ENCODE data around the gene GRXCR2. TPM values are rescaled to one million over a fixed set of nuclear protein-coding genes. Genes with fewer than 3 reads are reported as not detected.

GRXCR2 gene
- polyA plus RNA-seq, 5 donors: not detected

GRCh38 chr5:145835848-145836239 is 37.0 kb downstream of the GRXCR2 start:
- no peak for DNase-seq

DNA sequence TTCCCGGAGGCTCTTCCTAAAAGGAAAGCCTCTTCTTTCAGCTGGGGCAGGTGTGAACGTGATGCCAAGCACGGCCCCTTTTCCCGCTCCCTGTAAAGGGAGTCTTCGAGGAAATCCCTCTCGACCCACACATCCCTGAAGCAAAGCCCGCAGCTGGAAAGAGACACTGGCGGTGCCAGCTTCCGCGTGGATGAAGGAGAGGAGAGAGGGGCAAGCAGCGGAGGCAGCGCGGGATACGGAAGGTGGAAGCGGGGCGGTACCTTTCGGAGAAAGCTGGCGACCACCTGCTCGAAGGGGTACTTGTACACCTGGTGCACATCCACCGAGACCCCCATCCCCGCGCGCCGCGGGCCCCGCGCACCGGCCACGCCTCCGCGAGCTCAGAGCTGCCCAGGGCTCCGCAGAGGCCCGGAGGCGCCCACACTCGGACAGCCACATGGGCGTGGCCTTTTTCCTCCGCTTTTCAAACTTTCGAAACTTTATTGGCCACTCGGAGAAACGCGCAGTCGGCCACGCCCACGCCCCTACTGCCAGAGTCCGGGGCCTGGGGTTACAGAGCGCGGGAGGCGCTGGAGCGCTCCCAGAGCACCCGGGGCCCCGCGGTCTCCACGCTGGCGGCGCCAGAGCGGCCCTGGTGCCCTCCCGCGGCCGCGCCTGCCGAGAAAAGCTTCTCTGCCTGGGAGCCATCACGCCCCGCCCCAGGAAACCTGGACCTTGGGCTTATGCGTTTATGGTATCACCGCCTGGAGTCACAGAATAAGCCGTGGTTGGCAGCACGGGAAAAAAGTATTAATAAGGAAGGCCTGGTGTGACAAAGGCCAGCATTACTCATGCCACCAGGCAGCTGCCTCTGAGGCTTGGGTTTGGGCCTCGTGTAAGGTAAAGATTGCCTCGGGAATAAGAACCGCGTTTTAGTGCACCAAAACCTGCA is 37.6 kb downstream of the GRXCR2 start, which contains the start of gene PRELID2:
TSS of gene PRELID2 (minus strand) at position 426 of the 931 bp plus-strand sequence. CDS start at position 335, 91 bp downstream.
- DNase-seq: peak; percentile 88 to 90

DNA sequence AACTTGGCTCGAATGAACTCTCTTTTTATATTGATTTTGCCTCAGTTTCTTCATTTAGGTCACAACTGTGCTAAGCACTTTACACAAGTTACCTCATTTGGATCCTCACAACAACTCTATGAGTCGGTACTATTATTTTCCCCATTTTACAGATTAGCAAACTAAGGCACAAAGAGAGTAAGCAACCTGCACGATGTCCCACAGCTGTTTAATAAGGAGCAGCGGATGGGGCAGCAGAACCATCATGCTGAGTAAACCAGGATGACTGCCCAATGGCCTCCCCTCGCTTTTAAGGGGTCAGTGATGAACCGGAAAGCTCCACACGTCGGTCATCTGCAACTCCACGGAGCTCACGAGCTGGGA is 38.3 kb downstream of the GRXCR2 start:
- DNase-seq: peak in 1 of 2 donors; percentile 20

DNA sequence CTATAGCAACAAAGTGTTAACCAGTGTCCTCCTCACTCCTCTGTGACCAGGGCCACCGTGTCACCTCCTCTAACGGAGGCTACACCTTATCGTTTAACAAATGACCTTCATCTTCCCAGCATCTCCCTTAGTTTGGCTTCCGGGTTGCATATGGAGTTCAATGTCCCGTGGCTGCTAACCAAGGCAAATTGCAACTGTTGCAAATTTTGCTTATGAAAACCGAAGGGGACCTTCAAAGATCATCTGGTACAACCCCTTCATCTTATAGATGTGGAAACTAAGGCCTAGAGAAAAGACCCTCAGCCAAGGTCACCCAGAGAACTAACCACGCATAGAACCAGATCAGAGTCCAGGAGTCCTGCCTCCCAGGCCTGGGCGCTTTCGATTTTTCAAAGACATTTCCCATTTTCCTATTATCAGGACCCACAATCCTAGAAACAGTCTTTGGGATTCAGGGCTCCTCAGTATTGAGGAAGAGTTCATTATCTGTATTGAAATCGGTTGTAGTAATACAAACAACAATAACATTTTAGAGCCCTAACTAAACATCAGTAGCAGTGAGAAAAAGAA is 39.1 kb downstream of the GRXCR2 start:
- DNase-seq: no peak

- no peak for DNase-seq
These were observed 42.2 kb downstream of the GRXCR2 start for GRCh38 chr5:145830594-145830993.

DNA sequence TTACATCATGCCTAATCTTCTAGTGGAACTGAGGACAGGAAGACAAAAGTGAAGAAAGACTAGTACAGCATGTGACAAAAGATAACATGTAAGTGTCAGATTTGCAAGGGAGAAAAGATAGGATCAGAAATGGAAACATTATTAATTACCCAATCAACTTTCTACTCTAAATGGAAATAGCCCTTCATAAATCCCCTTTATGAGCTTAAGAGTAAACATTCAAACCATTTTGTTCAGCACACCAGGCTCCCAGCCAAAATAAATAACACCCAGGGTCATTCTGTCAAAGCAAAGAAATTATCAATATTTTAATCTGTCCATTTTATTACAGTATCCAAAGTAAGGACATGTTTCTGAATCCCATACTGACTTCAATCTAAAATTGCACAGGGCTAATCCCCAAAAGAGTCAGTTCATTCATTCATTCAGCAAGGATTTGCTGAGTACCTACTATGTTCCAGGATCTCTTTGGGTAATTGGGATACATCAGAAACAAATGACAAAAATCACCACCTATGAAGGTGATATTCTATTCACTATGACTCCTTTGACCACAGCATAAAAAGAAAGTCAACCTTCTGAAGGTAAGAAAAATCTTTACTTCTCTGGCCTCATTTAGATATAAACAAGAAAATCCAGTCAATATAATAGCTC is 43.0 kb downstream of the GRXCR2 start:
- DNase-seq: no peak

- no peak for DNase-seq
These were observed 45.7 kb downstream of the GRXCR2 start for GRCh38 chr5:145826895-145827674.

GRCh38 chr5:145825751-145826180 is 47.0 kb downstream of the GRXCR2 start:
- no peak for DNase-seq

GRCh38 chr5:145824040-145824439 is 48.8 kb downstream of the GRXCR2 start:
- DNase-seq: no peak

DNA sequence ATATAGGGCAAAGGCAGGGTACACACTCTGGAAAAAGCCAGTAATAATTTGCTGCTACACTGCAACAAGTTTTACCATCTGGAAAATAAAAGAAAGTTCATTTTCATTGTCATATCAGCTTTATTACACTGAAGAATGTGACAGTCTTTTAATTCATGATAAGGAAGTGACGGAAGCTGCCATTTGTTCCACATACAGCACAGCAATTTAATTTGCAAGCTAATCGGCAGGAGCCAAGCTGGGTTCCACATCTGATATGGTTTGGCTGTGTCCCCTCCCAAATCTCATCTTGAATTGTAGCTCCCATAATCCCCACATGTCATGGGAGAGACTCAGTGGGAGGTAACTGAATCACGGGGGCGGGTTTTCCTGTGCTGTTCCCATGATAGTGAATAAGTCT is 54.2 kb downstream of the GRXCR2 start:
- DNase-seq: no peak

DNA sequence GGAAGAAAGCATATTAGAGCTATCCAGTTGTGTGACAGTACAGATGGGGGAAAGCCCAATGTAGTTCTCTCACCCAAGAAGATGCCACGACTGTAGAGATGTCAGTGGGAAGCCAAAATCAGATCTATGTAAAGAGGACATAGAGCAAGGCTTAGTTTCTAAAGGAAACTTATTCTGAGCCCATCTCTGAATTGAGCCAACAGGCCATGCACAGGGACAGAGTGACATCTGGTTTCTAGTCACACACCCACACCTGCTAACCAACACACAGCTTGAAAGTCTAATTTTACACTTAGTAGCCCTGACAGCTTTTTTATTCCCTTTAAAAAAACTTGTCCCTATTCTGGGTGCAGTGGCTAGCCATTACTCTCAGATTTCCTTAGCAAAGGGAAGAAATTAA is 59.9 kb downstream of the GRXCR2 start:
- DNase-seq: no peak

- no peak for DNase-seq
These were observed 60.8 kb downstream of the GRXCR2 start for GRCh38 chr5:145811834-145812625.

Other genes with a start within 250 kb of the GRXCR2 start
- gene PRELID2, start 37.7 kb downstream of the GRXCR2 start, polyA plus RNA-seq (ENCODE audit: insufficient read depth in 1 of 5, insufficient read length in 5 of 5, low replicate concordance in 1 of 5): 10 to 100 TPM in 3 of 5 donors, 1 to 10 TPM in 2; 7.8 to 12.7 (median 10.2) TPM
- gene SH3RF2, start 63.6 kb upstream of the GRXCR2 start, polyA plus RNA-seq (ENCODE audit: insufficient read depth in 1 of 5, insufficient read length in 5 of 5, low replicate concordance in 1 of 5): 1 to 10 TPM in 1 of 5 donors, under 1 TPM in 4; 0.27 to 1.1 (median 0.58) TPM
- 1 to 10 TPM in 3 of 5 donors, under 1 TPM in 2; 0.77 to 2.2 (median 1.1) TPM for gene PLAC8L1, start 232.6 kb upstream of the GRXCR2 start, polyA plus RNA-seq (ENCODE audit: insufficient read depth in 1 of 5, insufficient read length in 5 of 5, low replicate concordance in 1 of 5)

All from right lung (tissue), 5 donors.